Fibroblast of mammary gland (primary cell): Measurements from ENCODE around the gene TRANK1.
A peak's percentile ranks its signal among the peaks of the same experiment; 100 is the strongest.

ENCODE experiments used
- DNase-seq: peaks from one replicate; pipeline ENCODE4 v3.0.0-alpha.2; 2010; ENCODE audit warnings: low read depth
- H3K4me3 ChIP-seq: 2 replicates; pipeline ENCODE4 v1.5.1; 2011; ENCODE audit warnings: low read depth, mild to moderate bottlenecking, low read length, moderate library complexity; ENCODE audit not compliant: control insufficient read depth
- TF ChIP-seq, protein P1 (sequence below): conservative IDR thresholded peaks from 2 replicates; pipeline ENCODE4 v1.5.1; 2011; ENCODE audit warnings: low read depth, low read length, inconsistent platforms; ENCODE audit not compliant: control insufficient read depth, insufficient read depth

Gene TRANK1

DNA sequence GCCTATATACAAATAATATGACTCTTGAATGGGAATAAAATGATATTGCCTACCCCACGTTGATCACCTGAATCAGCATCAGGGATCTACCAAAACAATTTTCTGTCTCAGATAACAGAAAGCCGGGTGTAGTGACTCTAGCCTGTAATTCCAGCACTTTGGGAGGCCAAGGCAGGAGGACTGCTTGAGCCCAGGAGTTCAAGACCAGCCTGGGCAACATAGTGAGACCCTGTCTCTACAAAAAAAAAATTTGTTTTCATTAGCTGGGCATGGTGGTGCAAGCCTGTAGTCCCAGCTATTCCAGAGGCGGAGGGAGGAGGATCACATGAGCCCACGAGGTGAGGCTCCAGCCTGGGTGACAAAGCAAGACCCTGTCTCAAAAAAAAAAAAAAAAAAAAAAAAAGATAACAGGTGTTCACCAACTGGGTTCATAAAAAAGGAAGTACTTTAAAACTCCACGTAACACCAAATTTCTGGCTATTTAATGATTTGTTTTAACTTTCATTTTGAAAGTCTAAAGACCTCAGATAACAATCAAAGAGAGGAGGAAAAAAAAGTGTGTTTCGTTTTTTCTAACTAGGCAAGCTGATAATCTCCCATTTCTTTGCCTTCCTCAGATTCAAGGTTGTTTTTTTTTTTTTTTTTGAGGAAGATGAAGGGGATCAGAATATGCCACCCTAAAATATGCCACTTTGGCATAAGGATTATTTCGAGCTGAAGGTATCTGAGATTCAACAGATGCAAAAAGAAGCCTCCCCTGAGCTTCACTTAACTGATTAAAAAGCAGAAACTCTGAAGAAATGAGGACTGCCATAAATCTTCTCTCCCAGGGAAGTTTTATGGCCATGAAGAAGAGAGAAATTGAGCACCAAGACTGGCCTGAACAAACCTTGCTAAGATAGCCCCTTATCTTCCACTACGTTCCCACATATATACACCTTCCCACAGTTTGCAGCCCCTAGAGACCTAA lies 44.1 kb downstream of the TRANK1 start:
- TF ChIP-seq, protein P1, sequence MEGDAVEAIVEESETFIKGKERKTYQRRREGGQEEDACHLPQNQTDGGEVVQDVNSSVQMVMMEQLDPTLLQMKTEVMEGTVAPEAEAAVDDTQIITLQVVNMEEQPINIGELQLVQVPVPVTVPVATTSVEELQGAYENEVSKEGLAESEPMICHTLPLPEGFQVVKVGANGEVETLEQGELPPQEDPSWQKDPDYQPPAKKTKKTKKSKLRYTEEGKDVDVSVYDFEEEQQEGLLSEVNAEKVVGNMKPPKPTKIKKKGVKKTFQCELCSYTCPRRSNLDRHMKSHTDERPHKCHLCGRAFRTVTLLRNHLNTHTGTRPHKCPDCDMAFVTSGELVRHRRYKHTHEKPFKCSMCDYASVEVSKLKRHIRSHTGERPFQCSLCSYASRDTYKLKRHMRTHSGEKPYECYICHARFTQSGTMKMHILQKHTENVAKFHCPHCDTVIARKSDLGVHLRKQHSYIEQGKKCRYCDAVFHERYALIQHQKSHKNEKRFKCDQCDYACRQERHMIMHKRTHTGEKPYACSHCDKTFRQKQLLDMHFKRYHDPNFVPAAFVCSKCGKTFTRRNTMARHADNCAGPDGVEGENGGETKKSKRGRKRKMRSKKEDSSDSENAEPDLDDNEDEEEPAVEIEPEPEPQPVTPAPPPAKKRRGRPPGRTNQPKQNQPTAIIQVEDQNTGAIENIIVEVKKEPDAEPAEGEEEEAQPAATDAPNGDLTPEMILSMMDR, result no peak
- no peak for DNase-seq
- no peak overlapping the region for H3K4me3 ChIP-seq

DNA sequence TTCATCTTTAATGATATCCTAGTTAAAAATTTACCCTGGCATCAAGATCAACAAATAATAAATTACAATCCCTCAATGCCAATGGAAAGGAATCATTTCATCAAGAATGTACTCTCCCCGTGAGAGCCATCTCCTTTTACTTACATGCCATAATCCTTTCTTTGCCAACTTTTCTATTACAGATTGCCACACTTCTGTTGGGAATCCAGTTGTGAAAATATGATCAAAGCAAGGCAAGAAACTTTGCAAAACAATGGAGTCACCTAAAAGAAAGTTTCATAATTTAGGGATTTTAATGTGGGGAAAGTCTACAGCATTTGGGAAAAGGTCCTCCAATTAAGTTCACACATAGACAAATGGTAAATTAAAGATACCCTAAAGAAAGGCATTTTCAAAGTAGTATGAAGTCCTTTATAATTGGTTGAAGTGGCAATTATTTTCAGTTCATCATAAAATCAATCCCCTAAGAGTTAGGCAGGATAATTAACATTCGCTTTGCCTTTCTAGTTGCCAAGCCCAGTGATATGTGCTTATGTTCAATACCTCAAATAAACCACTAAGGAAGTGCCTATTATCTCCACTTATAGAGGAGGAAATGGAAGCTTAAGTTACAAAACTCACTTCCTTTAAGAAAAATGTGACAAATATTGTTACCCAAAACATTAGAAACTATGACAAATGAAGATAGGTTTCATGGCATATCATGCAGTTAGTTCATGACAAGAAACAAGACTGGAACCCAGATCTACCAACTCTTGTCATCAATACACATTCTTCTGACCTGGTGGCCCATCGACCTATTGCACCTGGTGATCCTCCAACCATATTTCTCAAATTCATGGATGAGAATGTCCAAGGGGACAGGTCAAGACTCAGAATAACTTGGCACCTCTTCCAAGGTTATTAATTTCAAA lies 49.1 kb downstream of the TRANK1 start:
- no peak overlapping the region for H3K4me3 ChIP-seq
- no peak for DNase-seq
- TF ChIP-seq, protein P1, result no peak

- TF ChIP-seq, protein P1, result no peak
- no peak for DNase-seq
- H3K4me3 ChIP-seq, result no peak overlapping the region
Measured at GRCh38 chr3:36894914-36895313, 49.9 kb downstream of the TRANK1 start.

DNA sequence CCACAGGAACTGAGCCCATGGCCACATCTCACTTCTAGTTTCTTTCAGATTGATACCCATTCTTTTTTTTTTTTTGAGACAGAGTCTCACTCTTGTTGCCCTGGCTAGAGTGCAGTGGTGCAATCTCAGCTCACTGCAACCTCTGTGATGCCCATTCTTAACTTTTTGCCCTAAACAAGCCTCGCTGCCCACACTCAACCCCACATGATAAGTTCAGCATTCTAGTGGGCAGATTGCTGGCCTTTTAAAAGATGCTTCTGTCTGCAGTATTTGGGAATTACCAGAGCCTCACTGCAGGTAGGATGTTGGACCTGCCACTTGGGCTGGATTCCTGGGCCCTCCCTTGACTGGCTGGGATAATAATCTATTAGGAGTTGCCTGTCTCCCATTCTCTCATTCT lies 51.0 kb downstream of the TRANK1 start:
- TF ChIP-seq, protein P1, result no peak
- H3K4me3 ChIP-seq, result no peak overlapping the region
- DNase-seq, result no peak

- no peak overlapping the region for H3K4me3 ChIP-seq
- TF ChIP-seq, protein P1, result no peak
- peak; percentile 58 for DNase-seq
Measured at GRCh38 chr3:36893137-36893557, 51.7 kb downstream of the TRANK1 start.

DNA sequence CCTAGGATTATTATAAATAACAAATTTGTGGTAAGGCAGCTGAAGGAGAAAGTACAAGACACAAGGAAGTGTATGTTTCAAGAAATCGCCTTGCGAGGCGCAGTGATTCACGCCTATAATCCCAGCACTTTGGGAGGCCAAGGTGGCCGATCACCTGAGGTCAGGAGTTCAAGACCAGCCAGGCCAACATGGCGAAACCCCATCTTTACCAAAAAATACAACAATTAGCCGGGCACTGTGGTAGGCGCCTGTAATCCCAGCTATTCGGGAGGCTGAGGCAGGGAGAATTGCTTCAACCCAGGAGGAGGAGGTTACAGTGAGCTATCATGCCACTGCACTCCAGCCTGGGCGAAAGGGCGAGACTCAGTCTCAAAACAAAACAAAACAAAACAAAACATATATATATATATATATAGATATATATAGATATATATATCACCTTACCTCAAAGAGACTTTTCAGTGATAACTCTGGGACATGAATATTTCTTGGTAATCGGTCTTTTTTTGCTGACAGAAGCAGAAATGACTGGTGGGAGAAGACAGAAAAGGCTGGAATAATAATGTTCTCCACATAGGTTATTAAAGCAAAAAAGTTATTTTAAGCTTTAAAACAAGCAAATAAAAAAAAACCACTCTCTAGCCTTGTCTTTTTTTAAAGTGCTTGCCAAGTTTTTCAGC lies 52.3 kb downstream of the TRANK1 start:
- H3K4me3 ChIP-seq, result no peak overlapping the region
- TF ChIP-seq, protein P1, result no peak
- DNase-seq, result no peak
